ENCODE results near the gene NEURL2.

Gene NEURL2

DNA sequence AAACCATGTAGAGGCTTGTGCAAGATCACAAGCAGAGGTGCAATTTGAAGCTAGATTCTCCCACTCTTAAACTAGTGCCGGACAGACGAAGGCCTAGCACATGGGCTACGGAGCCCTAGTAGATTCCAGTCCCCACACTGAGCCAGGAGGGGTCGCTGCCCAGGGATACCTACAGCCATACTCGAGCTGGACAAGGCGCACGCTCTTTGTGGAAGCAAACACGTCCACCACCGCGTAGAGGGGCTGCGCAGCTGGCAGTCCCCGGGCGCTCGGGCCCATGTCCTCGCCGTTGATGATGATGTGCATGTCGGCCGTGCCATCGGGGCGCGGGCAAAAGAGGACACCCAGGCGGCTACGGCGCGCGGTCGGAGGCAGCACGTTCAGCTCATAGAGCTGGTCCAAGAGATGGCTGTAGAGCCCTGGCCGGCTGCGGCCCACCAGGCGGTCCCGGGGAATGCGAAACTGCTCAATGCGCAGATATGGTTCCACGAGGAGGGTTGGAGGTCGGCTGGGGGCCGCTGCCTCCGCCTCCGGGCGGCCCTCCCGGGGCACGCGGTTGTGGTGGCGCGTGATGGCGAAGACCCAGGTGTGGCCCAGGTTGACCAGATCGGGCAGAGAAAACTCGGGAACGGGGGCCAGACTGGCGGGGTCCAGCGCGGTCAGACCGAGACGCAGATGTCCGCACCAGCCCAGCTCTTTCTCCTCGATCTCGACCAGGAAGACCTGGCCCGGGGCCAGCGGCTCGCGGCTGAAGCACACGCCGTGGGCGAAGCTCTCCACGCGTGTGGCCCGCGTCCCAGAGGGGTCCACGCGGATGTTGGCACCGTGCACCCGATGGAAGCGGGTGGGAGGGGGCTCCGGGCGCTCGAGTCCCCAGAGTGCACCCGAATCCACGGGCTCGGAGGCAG, 677 bp downstream of the NEURL2 start:
- peaks cover 0 to 7% (median 0%) of the 10 kb centered on the region in 3 experiments for H3K27me3 ChIP-seq (ENCODE audit: control insufficient read depth in 3 of 3, insufficient read depth in 3 of 3, low read depth in 1 of 3, low read length in 3 of 3)

GRCh38 chr20:45888681-45889080, 2.3 kb downstream of the NEURL2 start:
- Histone ChIP-seq H4K91ac (ENCODE audit: low read depth, low read length, poor library complexity) (no peak overlapping the region), H2BK12ac (ENCODE audit: low read length) (no peak overlapping the region), H3K27me3 (ENCODE audit: control insufficient read depth in 3 of 3, insufficient read depth in 3 of 3, low read depth in 1 of 3, low read length in 3 of 3) (peaks cover 0 to 7% (median 0%) of the 10 kb centered on the region in 3 experiments), H3K9ac (ENCODE audit: low read depth, low read length, poor library complexity) (no peak overlapping the region), H3K36me3 (replicated peaks in 1 of 2; ENCODE audit: control insufficient read depth in 2 of 2, insufficient read depth in 2 of 2, low read length in 2 of 2) (peaks cover 10 to 39% of the 10 kb centered on the region in 2 donors), H2BK15ac (ENCODE audit: low read length) (no peak overlapping the region), H3K4me3 (ENCODE audit: low read length in 2 of 2) (no peak overlapping the region), H3K27ac (replicated peaks; ENCODE audit: low read length) (no peak overlapping the region), H3K18ac (ENCODE audit: low read length) (no peak overlapping the region), H2AFZ (ENCODE audit: low read length) (no peak overlapping the region), H2BK5ac (ENCODE audit: low read length) (no peak overlapping the region), H2BK120ac (ENCODE audit: low read depth, low read length) (no peak overlapping the region), H2AK5ac (ENCODE audit: low read depth, low read length) (no peak overlapping the region), H4K8ac (ENCODE audit: low read depth, low read length) (no peak overlapping the region), H3K4me2 (ENCODE audit: insufficient read depth, low read length, poor library complexity, severe bottlenecking) (no peak overlapping the region), H3K14ac (ENCODE audit: low read length) (no peak overlapping the region), H3K4ac (ENCODE audit: low read length) (no peak overlapping the region), H3K9me3 (replicated peaks in 1 of 2; ENCODE audit: control insufficient read depth in 2 of 2, insufficient read depth in 1 of 2, low read depth in 1 of 2, low read length in 2 of 2) (peaks cover 0 to 1% of the 10 kb centered on the region in 2 donors), H3K23ac (ENCODE audit: low read depth, low read length, poor library complexity) (no peak overlapping the region), H3K4me1 (ENCODE audit: control insufficient read depth in 2 of 2, insufficient read depth in 1 of 2, low read depth in 1 of 2, low read length in 2 of 2) (peaks cover 5 to 6% of the 10 kb centered on the region in 2 donors), H3K79me1 (ENCODE audit: low read depth, low read length) (peaks cover 2% of the 10 kb centered on the region)
- no CpG with 5 or more reads among the region's 3 CpGs for WGBS, 2 donors (ENCODE audit: extremely low coverage in 2 of 2, insufficient read length in 2 of 2, insufficient replicate concordance in 1 of 2)
- no peak for DNase-seq (ENCODE audit: low spot score)

More for the DNA sequence above, 677 bp downstream of the NEURL2 start:
- peak overlapping the region; percentile 81 for H2BK120ac ChIP-seq (ENCODE audit: low read depth, low read length)
- H2BK5ac ChIP-seq (ENCODE audit: low read length), result peak overlapping the region; percentile 39
- H2BK12ac ChIP-seq (ENCODE audit: low read length), result no peak overlapping the region
- H3K4me2 ChIP-seq (ENCODE audit: insufficient read depth, low read length, poor library complexity, severe bottlenecking), result peak overlapping the region; percentile 100
- no peaks in the 10 kb centered on the region for H3K9me3 ChIP-seq (replicated peaks in 1 of 2; ENCODE audit: control insufficient read depth in 2 of 2, insufficient read depth in 1 of 2, low read depth in 1 of 2, low read length in 2 of 2)
- peak overlapping the region; percentile 43 for H4K8ac ChIP-seq (ENCODE audit: low read depth, low read length)
- H2BK15ac ChIP-seq (ENCODE audit: low read length), result no peak overlapping the region
- peak overlapping the region; percentile 96 for H3K23ac ChIP-seq (ENCODE audit: low read depth, low read length, poor library complexity)
- H2AK5ac ChIP-seq (ENCODE audit: low read depth, low read length), result peak overlapping the region; percentile 81
- no CpG with 5 or more reads among the region's 79 CpGs for WGBS, 2 donors (ENCODE audit: extremely low coverage in 2 of 2, insufficient read length in 2 of 2, insufficient replicate concordance in 1 of 2)
- H3K14ac ChIP-seq (ENCODE audit: low read length), result peak overlapping the region; percentile 56
- H3K9ac ChIP-seq (ENCODE audit: low read depth, low read length, poor library complexity), result peak overlapping the region; percentile 84
- H3K36me3 ChIP-seq (replicated peaks in 1 of 2; ENCODE audit: control insufficient read depth in 2 of 2, insufficient read depth in 2 of 2, low read length in 2 of 2), result peaks cover 5 to 43% of the 10 kb centered on the region in 2 donors
- peak overlapping the region; percentile 66 to 88 for H3K4me3 ChIP-seq (ENCODE audit: low read length in 2 of 2)
- peaks cover 5 to 6% of the 10 kb centered on the region in 2 donors for H3K4me1 ChIP-seq (ENCODE audit: control insufficient read depth in 2 of 2, insufficient read depth in 1 of 2, low read depth in 1 of 2, low read length in 2 of 2)
- peak overlapping the region; percentile 90 for H2AFZ ChIP-seq (ENCODE audit: low read length)
- peaks cover 2% of the 10 kb centered on the region for H3K79me1 ChIP-seq (ENCODE audit: low read depth, low read length)
- no peak overlapping the region for H4K91ac ChIP-seq (ENCODE audit: low read depth, low read length, poor library complexity)
- peak overlapping the region; percentile 93 for H3K18ac ChIP-seq (ENCODE audit: low read length)
- no peak overlapping the region for H3K27ac ChIP-seq (replicated peaks; ENCODE audit: low read length)
- H3K4ac ChIP-seq (ENCODE audit: low read length), result peak overlapping the region; percentile 76
- peak; percentile 67 for DNase-seq (ENCODE audit: low spot score)

DNA sequence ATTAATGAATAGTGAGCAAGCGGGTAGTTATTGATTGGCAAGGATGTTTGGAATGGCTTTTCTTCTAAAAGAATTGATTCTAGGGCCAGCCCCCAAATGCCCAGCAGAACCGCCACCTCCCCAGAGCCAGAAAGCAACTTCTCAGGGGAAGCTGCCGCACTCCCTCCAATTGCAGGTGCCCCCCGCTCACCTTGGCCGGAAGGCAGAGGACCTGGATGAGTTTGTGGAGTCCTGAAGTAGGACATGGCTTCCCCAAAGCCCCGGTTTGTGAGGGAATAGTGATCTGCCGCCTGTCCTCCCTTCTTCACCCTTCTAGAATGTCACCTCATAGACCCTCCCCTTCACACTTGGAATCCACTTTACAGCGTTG, 3.7 kb downstream of the NEURL2 start, which contains the start of gene SPATA25:
TSS of gene SPATA25 (minus strand) at position 277 of the 370 bp plus-strand sequence. CDS start at position 245, 32 bp downstream.
- no peak within 1 kb of the TSS for H2BK12ac ChIP-seq (ENCODE audit: low read length)
- no peak within 1 kb of the TSS for H3K4me3 ChIP-seq (ENCODE audit: low read length in 2 of 2)
- peaks cover 5 to 6% of the 10 kb centered on the region in 2 donors for H3K4me1 ChIP-seq (ENCODE audit: control insufficient read depth in 2 of 2, insufficient read depth in 1 of 2, low read depth in 1 of 2, low read length in 2 of 2)
- H3K9me3 ChIP-seq (replicated peaks in 1 of 2; ENCODE audit: control insufficient read depth in 2 of 2, insufficient read depth in 1 of 2, low read depth in 1 of 2, low read length in 2 of 2), result peaks cover 0 to 1% of the 10 kb centered on the region in 2 donors
- DNase-seq (ENCODE audit: low spot score), result no peak
- peaks cover 2% of the 10 kb centered on the region for H3K79me1 ChIP-seq (ENCODE audit: low read depth, low read length)
- H3K14ac ChIP-seq (ENCODE audit: low read length), result no peak within 1 kb of the TSS
- H3K4me2 ChIP-seq (ENCODE audit: insufficient read depth, low read length, poor library complexity, severe bottlenecking), result no peak within 1 kb of the TSS
- no CpG with 5 or more reads among the region's 8 CpGs for WGBS, 2 donors (ENCODE audit: extremely low coverage in 2 of 2, insufficient read length in 2 of 2, insufficient replicate concordance in 1 of 2)
- H3K18ac ChIP-seq (ENCODE audit: low read length), result no peak within 1 kb of the TSS
- H4K91ac ChIP-seq (ENCODE audit: low read depth, low read length, poor library complexity), result no peak within 1 kb of the TSS
- no peak within 1 kb of the TSS for H2BK5ac ChIP-seq (ENCODE audit: low read length)
- H4K8ac ChIP-seq (ENCODE audit: low read depth, low read length), result no peak within 1 kb of the TSS
- H2BK15ac ChIP-seq (ENCODE audit: low read length), result no peak within 1 kb of the TSS
- H3K9ac ChIP-seq (ENCODE audit: low read depth, low read length, poor library complexity), result no peak within 1 kb of the TSS
- H2BK120ac ChIP-seq (ENCODE audit: low read depth, low read length), result no peak within 1 kb of the TSS
- peaks cover 19 to 45% of the 10 kb centered on the region in 2 donors for H3K36me3 ChIP-seq (replicated peaks in 1 of 2; ENCODE audit: control insufficient read depth in 2 of 2, insufficient read depth in 2 of 2, low read length in 2 of 2)
- H2AFZ ChIP-seq (ENCODE audit: low read length), result no peak within 1 kb of the TSS
- no peak within 1 kb of the TSS for H2AK5ac ChIP-seq (ENCODE audit: low read depth, low read length)
- no peak within 1 kb of the TSS for H3K23ac ChIP-seq (ENCODE audit: low read depth, low read length, poor library complexity)
- H3K27ac ChIP-seq (replicated peaks; ENCODE audit: low read length), result no peak within 1 kb of the TSS
- no peak within 1 kb of the TSS for H3K4ac ChIP-seq (ENCODE audit: low read length)
- peaks cover 0 to 7% (median 0%) of the 10 kb centered on the region in 3 experiments for H3K27me3 ChIP-seq (ENCODE audit: control insufficient read depth in 3 of 3, insufficient read depth in 3 of 3, low read depth in 1 of 3, low read length in 3 of 3)

Measured in neuronal stem cell (in vitro differentiated cells).